ENCODE data around the gene AP3D1. TPM values are rescaled to one million over a fixed set of nuclear protein-coding genes. Genes with fewer than 3 reads are reported as not detected.

The AP3D1 gene
- total RNA-seq, 2 donors from 2014 or later: 81.4 to 116 TPM

- Histone ChIP-seq H3K4me3 (no peak overlapping the region), H3K27me3 (replicated peaks; ENCODE audit: insufficient read depth) (no peaks in the 10 kb centered on the region), H3K27ac (no peak overlapping the region), H3K36me3 (no peaks in the 10 kb centered on the region), H3K9me3 (no peaks in the 10 kb centered on the region), H3K4me1 (ENCODE audit: control insufficient read depth in 1 of 2, low read depth in 2 of 2) (peaks cover 18 to 28% of the 10 kb centered on the region in 2 donors)
- ATAC-seq (ENCODE audit: insufficient number of reproducible peaks, low FRiP score, low read depth): no peak
- no peak for DNase-seq (ENCODE audit: low spot score)
- TF ChIP-seq CTCF (IDR thresholded peaks at IDR 0.05): no peak
Measured at GRCh38 chr19:2173767-2174577, 22.6 kb upstream of the AP3D1 start.

- ATAC-seq (ENCODE audit: insufficient number of reproducible peaks, low FRiP score, low read depth) (no peak), DNase-seq (ENCODE audit: low spot score) (no peak)
- no peak overlapping the region for H3K27ac ChIP-seq
Measured at GRCh38 chr19:2173388-2173766, 22.0 kb upstream of the AP3D1 start.

GRCh38 chr19:2171349-2172145, 20.2 kb upstream of the AP3D1 start:
- Histone ChIP-seq H3K36me3 (no peaks in the 10 kb centered on the region), H3K9me3 (no peaks in the 10 kb centered on the region), H3K4me3 (no peak overlapping the region), H3K27ac (no peak overlapping the region), H3K4me1 (ENCODE audit: control insufficient read depth in 1 of 2, low read depth in 2 of 2) (peaks cover 37 to 47% of the 10 kb centered on the region in 2 donors), H3K27me3 (replicated peaks; ENCODE audit: insufficient read depth) (no peaks in the 10 kb centered on the region)
- TF ChIP-seq CTCF (IDR thresholded peaks at IDR 0.05): no peak
- DNase-seq (ENCODE audit: low spot score) (no peak), ATAC-seq (ENCODE audit: insufficient number of reproducible peaks, low FRiP score, low read depth) (no peak)

More at GRCh38 chr19:2173388-2173766, 22.0 kb upstream of the AP3D1 start:
- Histone ChIP-seq H3K9me3 (no peaks in the 10 kb centered on the region), H3K4me3 (no peak overlapping the region), H3K36me3 (no peaks in the 10 kb centered on the region), H3K4me1 (ENCODE audit: control insufficient read depth in 1 of 2, low read depth in 2 of 2) (peaks cover 21 to 32% of the 10 kb centered on the region in 2 donors), H3K27me3 (replicated peaks; ENCODE audit: insufficient read depth) (no peaks in the 10 kb centered on the region)
- no peak for TF ChIP-seq CTCF (IDR thresholded peaks at IDR 0.05)

GRCh38 chr19:2170987-2171348, 19.6 kb upstream of the AP3D1 start:
- Histone ChIP-seq H3K9me3 (no peaks in the 10 kb centered on the region), H3K36me3 (no peaks in the 10 kb centered on the region), H3K27me3 (replicated peaks; ENCODE audit: insufficient read depth) (no peaks in the 10 kb centered on the region), H3K4me1 (ENCODE audit: control insufficient read depth in 1 of 2, low read depth in 2 of 2) (peaks cover 43 to 51% of the 10 kb centered on the region in 2 donors), H3K4me3 (no peak overlapping the region), H3K27ac (no peak overlapping the region)
- DNase-seq (ENCODE audit: low spot score): no peak
- no peak for ATAC-seq (ENCODE audit: insufficient number of reproducible peaks, low FRiP score, low read depth)
- TF ChIP-seq CTCF (IDR thresholded peaks at IDR 0.05): no peak

- DNase-seq (ENCODE audit: low spot score): no peak
- Histone ChIP-seq H3K4me1 (ENCODE audit: control insufficient read depth in 1 of 2, low read depth in 2 of 2) (peaks cover 48 to 56% of the 10 kb centered on the region in 2 donors), H3K36me3 (no peaks in the 10 kb centered on the region), H3K9me3 (no peaks in the 10 kb centered on the region), H3K27ac (no peak overlapping the region), H3K27me3 (replicated peaks; ENCODE audit: insufficient read depth) (no peaks in the 10 kb centered on the region), H3K4me3 (no peak overlapping the region)
- no peak for TF ChIP-seq CTCF (IDR thresholded peaks at IDR 0.05)
- no peak for ATAC-seq (ENCODE audit: insufficient number of reproducible peaks, low FRiP score, low read depth)
Measured at GRCh38 chr19:2170219-2170618, 18.9 kb upstream of the AP3D1 start.
